ENCODE results near the gene ANKRD60.

The ANKRD60 gene

GRCh38 chr20:58228484-58229197 is at the start of gene ANKRD60:
TSS of gene ANKRD60 (minus strand) at chr20:58228653. CDS start at chr20:58228653, 0 bp downstream.
- no peak for DNase-seq (ENCODE audit: low spot score)

DNA sequence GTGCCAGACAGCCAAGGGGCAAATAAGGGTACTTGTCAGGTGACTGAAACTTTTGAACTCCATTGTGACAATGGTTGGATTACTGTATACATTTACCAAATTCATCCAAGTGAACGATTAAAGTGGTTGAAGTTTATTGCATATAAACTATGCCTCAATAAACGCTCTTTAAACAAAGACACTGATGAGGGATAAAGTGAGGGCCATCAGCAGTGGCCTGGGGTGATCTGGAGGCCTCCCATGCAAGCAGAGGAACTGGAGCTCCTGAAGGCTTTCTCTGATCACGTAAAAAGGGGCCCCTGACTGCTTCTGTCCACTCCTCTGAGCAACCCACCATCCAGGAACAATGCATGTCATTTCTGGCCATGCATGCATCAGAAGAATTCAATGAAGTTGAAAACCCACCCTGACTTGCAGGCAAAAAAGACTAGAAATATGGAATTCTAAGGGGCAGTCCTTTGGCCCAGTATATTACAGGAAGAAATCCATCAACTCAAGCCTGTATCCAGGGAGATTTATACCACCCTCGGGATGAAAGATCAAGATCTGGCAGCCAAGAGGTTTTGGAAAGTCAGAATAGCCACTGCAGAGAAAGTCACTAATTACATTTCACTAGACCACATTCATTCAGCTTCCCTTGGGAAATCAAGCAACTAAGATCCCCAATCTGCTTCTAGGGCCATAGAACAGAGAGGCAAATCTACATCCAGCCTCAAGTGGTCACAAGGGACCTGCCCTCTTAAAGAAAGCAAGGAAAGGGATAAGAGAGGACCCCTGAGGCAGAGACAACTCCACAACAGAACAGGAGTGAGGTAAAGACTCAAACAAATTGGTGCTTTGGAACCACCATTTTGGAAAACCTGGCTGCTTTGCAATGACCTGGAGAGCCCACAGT is 49.4 kb upstream of the ANKRD60 start:
- no peak for DNase-seq (ENCODE audit: low spot score)

- no peak for DNase-seq (ENCODE audit: low spot score)
These were observed 48.7 kb upstream of the ANKRD60 start for GRCh38 chr20:58277107-58277506.

DNA sequence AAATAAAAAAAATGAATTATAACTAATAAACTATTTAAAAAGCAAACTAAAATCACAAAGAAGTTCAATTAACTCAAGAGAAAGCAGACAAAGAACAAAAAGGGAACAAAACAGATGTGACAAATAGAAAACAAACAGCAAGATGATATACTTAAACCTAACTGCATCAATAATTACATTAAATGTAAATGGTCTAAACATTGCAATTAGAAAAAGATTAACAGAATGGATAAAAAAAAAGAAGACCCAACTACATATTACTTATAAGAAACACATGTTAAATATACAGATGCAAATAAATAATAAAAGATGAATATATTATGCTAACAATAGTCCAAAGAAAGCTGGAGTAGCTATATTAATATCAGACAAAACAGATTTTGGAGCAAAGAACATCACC is 45.9 kb upstream of the ANKRD60 start:
- DNase-seq (ENCODE audit: low spot score) = no peak

DNA sequence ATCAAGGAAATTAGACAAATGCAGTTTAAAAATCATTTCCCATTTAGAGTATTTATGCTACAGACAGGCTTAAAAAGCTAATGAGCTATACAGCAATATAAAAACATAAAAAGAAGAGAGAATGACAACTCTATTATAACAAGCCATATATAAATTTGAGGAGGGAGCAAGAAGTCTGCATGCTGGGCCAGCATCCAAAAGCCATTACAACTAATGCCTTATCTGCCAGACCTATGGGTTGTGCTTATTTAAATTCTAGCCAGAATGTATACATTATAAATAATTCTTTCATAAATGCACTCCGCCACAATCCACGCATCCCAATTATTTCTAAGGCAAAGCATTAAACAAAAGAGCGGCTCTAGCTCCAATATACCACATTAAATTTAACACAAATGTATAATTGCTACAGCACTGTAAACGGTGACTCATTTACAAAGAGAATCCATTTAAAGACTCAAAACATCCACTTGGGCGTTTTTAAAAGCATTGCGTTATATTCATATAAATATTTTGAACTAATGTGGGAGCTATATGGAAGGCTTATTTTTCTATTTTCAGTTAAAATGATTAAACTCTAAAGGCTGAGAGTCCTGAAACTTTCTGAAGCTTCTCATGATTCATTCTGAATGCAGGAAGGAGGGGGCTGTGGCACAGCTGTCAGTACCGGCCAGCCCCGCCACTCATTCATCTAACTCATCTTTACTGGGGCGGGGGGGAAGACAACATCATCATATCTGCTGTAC is 43.3 kb upstream of the ANKRD60 start:
- no peak for DNase-seq (ENCODE audit: low spot score)

GRCh38 chr20:58268936-58269619 is 40.6 kb upstream of the ANKRD60 start:
- DNase-seq (ENCODE audit: low spot score) = no peak

DNA sequence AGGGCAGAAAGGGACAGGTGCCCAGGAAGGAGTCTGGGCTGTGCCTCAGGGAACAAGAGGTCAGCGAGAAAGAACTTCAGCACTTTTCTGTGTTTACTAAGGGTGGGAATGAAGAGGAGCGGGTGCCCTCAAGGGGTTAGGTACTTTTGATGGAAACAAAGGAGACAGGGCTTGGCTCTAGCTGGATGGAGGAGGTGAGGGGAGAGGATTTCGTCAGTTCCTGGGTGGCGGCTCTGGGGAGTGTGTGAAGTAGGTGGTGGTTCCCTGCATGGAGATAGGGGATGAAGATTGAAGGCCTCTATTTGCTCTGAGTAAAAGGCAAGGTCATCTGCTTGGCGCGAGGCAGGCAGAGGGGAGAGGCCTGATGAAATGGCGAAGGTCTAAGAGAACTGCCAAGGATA is 40.0 kb upstream of the ANKRD60 start:
- DNase-seq (ENCODE audit: low spot score) = no peak

GRCh38 chr20:58267389-58268215 is 39.1 kb upstream of the ANKRD60 start:
- no peak for DNase-seq (ENCODE audit: low spot score)

DNA sequence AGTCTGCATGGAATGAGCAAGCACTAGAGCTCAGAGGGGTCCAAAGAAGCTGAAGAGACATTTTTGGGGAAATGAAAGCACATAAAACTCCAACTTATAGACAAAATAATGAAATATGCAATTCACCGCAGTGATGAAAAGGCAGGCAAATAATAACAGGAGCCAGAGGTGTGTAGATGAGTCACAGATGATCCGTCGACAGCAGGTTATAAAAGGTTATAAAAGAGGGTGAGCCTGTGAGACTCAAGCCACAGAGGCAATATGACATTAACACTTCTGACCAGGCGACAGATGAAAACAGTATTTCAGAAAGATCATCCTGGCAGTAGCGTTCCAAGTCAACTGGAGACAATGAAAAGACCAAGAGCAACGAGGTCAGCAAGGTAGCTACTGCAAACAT is 35.8 kb upstream of the ANKRD60 start:
- DNase-seq (ENCODE audit: low spot score) = no peak

DNA sequence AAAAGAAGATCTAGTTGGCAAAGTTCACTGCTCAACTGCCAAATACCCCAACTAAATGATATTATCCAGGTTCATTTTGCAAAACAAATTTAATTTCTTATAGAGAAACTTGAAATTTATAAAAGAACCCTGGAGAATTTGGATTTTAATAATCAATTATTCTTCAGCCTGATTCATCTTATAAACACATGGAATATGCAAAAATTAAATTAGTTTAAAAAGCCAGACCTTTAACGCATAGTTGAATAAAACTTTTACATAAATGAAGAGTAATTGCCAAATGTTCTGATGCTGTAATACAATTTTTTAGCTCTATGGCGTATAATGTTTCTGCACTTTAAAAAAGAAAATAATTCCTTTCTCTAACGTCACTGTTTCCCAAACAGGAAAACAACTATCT is 33.2 kb upstream of the ANKRD60 start:
- DNase-seq (ENCODE audit: low spot score) = no peak

DNA sequence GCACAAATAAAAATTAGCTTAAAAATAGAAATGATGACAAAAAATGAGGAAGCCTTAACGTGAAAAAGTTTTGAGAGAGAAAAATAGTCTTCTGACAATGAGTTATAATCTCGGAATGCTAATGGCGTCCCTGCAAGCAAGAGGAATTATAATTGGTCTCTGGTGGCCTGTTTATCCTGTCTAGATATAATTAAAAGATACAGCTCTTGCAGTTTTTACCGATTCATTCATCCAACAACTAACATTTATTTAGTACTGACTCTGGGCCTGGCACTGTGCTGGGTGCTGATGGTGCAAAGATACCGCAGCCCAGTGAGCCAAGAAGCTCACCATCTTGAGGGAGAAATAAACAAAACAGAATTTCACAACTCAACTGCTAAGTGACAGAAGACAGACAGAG is 31.6 kb upstream of the ANKRD60 start:
- no peak for DNase-seq (ENCODE audit: low spot score)

DNA sequence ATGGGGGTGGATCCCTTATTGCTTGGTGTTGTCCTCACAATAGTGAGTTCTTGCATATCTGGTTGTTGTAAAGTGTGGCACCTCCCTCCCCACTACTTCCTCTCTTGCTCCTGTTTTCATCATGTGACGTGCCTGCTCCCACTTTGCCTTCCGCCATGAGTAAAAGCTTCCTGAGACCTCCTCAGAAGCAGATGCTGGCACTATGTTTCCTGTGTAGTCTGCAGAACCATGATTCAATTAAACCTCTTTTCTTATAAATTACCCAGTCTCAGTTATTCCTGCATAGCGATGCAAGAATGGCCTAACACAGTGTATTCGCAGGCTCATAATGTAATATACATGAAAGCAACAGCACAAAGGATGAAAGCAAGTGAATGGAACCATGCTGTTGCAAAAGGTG is 28.4 kb upstream of the ANKRD60 start:
- no peak for DNase-seq (ENCODE audit: low spot score)

DNA sequence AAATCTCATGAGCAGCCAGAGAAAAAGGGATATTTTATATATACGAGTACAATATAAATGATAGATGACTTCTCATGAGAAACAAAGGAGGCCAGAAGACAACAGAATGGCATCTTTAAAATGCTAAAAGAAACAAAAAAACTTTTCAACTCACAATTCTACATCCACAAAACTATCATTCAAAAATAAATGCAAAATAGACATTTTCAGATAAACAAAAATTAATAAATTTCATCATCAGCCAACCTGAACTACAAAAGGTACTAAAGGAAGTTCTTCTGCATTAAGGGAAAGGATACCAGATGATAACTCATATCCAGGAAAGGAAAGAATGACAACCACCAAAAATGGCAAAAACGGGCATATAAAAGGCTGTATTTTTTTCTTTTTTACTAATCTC is 27.9 kb upstream of the ANKRD60 start:
- no peak for DNase-seq (ENCODE audit: low spot score)

DNA sequence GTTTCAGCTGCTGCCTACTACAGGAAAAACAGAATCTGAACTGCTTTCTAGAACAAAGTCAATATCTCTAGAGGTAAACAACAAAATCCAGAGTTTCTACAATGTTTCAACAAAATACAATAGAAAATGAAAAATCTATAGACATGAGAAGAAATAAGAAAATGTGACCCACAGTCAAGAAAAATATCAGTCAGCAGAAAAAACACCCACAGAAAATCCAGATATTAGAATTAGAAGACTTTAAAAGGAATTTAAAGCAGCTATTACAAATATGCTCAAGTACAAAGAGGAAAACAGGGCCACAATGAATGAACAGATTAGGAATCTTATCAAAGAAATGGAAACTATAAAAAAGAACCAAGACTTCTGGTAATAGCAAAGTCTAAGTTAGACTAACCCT is 26.4 kb upstream of the ANKRD60 start:
- DNase-seq (ENCODE audit: low spot score) = no peak

- no peak for DNase-seq (ENCODE audit: low spot score)
These were observed 23.6 kb upstream of the ANKRD60 start for GRCh38 chr20:58251979-58252591.

DNA sequence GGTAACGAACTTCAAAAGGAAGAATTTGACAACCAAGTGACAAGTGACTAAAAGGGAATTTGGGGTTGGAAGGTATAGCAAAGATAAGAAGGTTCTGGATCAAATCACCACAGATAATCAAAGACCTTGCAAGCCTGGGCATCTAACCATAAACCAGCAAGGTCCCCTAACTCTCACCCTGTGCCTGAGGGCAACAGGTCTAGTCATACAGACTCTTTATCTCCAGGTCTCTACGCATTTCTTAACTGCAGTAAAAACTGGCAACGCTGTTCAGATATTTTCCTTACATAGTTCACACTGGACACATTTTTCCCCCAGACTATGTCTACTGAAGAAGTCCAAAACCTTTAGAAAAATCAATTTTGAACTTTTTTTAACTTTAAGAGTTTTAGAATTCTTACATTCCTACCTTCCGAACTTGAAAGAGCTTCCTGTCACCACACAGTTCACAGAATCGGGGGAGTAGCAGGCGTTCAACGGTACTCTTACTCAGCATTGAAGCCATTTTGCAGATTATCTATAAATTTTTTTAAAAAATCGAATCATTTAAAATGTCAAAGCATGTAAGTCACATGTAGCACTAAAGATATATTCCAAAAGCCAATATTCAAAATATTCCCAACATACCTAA is 23.0 kb upstream of the ANKRD60 start:
- DNase-seq (ENCODE audit: low spot score) = no peak

DNA sequence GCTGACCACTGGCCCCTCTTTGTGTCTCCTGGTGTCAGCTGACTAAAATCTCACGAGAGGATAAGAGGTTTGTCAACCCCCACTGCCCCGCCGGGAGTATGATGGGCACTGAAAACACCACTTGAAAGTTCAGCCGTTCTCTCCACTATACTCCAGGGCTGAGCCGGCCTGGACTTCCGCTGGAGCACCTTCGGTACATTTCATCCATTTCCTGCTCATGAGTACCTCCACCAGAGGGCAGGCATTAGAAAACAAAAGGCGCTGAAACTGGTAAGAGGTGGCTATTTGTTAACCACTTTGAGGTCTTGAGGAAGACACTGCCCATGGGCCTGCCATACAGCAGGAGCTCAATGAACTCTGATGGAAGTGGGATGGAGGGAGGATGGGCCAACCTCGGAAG is 17.9 kb upstream of the ANKRD60 start:
- DNase-seq (ENCODE audit: low spot score) = no peak

DNA sequence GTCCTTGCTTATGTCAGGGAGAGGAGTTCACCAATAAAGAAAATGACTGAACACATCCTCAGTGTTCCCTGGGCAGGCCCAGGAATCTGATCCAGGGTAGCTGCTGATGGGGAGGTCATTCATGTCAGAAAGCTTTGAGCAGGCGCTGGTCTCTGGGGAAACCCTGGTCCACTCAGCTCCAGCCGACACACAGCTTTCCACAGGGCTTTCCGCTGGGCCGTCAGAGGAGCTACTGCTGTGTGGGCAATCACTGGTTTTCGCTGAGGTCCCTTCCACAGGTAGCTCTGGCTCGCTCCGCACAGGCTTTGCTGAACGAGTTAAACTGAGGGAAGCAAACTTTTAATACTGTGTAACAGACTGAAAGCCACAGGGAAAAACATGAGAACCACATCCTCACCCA is 17.5 kb upstream of the ANKRD60 start:
- no peak for DNase-seq (ENCODE audit: low spot score)

- no peak for DNase-seq (ENCODE audit: low spot score)
These were observed 16.9 kb upstream of the ANKRD60 start for GRCh38 chr20:58245181-58245891.

All from Ammon's horn (tissue), 1 donor.